SHP77 treated with DMSO at 0.1 percent for 48 hours (cell line): ENCODE results near the gene TRH.
"Not testable (repeated sequence)": the region's sequence is repeated elsewhere in the genome, so short reads cannot be mapped to it uniquely, and the experiment has no call there.

Experiments
- DNase-seq: peaks from one replicate; lab custom pipeline; 2025; lab: John Stamatoyannopoulos, UW

Gene TRH

DNA sequence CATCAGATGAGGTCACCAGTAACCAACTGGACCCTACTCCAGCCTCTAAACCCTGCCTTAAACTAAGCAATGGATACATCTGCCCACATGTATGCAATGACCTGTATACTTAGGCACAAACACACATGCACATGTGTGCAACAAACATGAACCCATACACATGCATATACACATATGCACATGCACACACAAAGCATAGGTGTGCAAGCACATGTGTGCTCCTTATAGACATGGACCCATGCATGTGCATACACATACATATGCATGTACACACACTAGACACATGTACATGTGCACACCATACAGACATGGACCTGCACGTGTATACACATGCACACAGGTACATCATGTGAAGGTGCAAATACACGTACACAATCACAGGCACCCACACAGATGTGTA is 8.6 kb upstream of the TRH start:
- DNase-seq: no peak

DNA sequence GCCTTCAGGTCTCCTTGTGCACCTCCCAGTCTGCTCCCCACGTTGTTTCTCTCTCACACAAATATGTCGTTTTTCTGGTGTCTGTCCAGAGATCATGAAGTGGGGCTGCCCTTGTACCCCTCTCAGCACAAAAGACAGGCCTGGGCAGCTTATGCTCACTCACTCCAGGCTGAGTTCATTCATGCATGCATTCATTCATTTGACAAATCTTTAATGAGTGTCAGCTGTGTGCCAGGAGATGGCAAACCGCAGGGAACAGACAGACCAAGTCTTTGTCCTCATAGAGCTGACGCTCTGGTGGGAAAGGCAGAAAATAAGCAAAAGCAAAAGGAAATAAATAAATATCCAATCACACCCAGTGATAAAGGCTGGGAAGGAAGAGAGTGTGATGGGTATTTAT is 7.6 kb upstream of the TRH start:
- no peak for DNase-seq

DNA sequence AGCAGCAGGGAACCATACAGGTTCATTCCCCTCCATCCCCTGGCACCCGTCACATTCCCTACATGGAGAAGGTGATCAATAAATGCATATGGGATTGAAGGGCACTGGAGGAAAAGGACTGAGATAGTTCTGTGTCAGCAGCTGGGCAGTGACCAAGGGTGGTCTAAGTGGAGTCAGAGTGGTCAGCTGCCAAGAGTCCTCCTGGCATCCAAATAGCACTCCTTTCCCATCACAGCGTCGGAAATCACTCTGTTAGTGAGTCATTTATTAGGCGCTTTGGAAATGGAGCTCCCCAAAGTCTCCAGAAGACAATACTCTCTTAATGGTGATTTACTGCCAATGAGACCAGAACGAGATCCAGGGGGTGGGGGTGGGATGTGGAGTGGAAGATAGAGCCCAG is 6.8 kb upstream of the TRH start:
- no peak for DNase-seq

DNA sequence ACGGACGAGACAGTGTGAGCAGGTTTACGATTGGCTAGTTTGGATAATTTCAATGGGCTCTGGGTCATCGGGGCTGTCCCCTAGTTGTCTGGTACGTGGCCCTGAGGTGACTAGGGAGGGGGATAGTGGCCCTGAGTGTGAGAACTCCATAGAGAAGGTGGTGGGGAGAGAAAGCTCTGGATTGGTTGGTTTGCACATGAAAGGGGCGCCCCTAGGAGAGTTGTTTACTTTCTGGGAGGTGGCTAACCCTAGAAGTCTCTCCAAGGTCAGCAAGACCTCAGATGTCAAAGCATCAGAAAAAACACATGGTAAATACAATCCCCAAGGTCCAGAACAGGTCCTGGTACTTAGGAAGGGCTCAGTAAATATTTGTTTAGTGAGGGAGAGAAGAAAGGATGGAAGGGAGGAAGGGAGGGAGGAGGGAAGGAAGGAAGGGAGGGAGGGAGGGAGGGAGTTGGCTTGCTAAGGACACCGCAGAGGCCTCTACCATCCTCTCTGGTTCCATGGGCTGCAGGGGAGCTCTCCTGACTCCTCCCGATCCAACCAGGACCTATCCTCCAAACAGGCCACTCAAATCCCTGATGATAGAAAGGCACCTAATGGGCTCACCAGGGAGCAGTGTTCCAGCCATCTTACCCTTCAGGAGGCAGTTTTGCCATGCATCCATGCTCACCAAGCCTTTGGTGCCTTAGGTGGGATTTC is 3.0 kb upstream of the TRH start:
- no peak for DNase-seq

DNA sequence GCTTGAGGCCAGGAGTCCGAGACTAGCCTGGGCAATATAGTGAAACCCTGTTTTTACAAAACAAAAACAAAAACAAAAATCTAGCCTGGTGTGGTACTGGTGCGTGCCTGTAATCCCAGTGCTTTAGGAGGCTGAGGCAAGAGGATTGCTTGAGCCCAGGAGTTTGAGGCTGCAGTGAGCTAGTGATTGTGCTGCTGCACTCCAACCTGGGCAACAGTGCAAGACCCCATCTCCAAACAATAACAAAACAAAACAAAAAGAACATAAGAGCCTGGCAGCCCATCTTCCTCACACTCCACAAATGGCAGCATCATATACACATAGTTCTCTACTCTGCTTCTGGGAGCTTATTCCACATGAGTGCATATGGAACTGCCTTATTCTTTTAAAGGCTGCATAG is 2.2 kb upstream of the TRH start:
- DNase-seq: no peak

DNA sequence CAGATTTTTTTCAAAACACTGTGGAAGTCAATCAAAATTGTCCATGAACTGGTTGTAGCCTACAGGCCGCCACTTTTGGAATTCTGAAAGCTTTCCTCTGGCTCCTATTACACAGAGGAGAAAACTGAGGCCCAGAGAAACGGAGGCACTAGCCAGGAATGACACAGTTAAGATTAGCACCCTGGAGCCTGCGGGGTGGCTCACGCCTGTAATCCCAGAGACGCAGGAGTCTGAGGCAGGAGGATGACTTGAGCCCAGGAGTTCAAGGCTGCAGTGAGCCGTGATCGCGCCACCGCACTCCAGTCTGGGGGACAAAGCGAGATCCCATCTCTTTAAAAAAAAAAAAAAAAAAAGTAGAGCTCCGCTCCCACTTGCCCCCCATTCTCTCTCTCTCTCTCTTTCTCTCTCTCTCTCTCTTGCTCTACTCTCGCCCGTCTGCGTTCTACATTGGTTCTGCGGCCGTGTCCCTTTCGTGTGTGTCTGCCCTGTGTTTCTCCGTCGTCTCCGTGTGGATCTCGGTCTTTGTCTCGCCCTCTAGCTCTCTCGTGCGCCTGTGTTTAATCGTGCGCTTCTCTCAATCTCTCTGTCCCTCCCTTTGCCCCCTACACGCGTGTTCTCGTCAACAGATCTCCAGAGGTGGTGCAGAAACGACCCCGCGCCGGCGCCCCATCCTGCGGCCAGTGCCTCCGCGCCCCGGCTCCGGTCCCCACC is 512 bp upstream of the TRH start:
- no peak for DNase-seq

DNA sequence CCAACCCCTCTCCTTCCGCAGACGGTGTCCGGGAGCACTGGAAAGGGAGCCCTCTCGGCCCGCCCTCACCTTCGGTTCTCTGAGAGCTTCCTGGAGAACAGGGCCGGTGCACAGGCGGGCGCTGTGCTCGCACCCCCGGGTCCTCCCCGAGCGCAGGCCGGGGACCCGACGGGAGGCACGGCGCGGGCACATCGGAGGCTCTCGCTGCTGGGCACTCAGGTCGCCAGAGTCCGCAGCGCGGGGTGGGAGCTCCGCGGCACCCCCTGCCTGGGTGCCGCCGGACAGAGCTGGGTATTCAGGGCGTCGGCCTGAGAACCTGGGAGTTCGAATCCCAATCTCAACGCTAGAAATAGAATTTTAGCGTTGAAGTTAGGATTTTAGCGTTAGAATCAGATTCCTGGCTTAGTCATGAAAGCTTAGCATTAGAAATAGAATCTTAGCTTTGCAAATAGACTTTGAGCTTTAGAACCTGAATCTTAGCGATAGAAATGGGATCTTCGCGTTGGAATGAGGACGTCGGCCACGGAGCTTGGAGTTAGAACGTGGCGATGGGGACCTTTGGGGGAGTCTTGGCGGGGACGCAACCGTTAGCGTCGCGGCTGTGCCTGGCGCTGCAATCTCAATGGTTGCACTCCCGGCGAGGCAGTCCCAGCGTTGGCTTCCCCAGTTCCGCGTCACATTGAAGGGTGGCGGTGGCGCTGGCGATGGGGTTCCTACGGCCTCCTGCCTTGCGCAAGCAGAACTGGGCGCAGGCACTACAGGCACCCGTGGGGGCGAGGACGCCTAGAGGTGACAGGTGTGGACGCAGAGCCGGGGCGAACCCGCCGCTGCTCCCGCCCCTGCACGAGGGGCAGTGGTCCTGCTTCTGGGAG is 549 bp downstream of the TRH start:
- DNase-seq: no peak

DNA sequence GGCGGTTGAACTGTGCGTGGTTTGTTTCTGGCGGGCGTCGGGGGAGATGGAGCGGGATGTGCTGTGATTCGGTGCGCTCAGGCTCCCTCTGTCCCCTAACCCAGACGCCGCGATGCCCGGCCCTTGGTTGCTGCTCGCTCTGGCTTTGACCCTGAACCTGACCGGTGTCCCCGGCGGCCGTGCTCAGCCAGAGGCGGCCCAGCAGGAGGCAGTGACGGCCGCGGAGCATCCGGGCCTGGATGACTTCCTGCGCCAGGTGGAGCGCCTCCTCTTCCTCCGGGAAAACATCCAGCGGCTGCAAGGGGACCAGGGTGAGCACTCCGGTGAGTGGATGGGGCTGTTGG is 1.2 kb downstream of the TRH start:
- no peak for DNase-seq

DNA sequence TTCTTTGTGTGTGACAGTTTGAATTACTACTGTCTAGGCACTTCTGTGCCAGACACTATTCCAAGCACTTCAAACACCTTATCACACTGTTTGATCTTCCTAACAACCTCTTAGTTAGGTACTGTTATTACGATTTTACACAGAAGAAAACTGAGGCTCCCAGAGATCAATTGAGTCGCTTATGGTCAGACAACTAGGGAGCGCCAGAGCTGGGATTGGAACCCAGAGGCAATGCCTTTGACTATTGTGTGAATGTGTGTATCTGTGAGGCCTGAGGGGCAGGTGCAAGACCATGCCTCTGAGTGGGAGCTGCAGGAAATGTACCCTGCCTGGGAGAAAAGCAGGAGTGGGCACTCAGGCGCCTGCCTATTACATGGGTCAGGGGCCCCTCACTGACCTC is 1.8 kb downstream of the TRH start:
- DNase-seq: no peak

DNA sequence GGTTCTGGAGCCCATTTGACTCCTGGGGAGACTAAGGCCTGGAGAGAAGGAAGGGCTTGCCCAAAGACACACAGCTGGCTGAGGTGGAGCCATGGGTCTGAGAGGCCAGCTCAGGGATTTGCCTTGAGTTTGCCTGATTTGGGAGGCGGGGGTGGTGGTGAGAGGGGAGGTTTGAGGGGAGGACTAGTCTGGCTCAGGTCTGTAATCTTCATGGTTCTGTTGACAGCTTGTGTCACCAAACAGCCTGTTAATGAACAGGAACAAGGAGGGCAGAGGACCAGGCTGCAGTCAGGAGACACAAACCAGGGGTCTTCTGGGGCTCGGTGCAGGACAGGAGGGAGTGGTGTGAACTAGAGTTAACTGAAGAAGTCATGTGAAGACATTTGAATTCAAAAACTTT is 3.6 kb downstream of the TRH start:
- no peak for DNase-seq

DNA sequence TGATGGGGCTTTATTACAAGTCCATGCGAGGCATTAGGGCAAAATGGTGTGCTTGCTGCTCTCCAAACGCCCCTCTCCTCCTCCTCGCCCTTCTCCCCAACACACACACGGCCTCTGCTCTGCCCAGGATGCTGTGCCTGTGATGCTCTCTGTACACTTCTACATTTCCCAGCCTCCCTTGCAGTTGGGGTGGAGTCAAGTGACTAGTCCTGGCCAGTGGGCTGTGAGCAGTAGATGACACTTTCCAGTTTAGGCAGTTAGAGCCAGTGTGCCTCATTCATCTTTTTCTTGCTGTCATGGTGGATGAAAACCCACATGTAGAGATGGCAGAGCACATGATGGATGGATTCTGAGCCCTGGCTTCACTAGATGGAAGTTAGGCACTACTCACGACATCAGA is 5.4 kb downstream of the TRH start:
- no peak for DNase-seq

DNA sequence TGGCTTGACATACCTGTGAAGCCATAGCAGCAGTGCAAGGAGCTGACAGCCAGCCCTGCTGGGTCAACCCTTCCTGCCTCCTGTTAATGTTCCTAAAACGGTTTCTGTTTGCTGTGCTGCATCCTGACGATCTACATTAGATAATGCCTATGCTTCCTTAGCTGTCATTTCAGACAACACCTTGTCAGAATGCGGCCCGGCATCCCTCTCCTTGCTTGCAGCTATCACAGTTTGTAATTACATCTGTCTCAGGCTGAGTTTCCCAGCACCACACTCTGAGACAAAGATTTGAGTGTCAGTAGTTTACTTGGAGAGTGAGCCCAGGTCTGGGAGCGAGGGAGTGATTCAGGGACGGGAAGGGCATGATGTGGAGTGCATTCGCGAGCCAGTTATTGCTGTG is 9.0 kb downstream of the TRH start:
- DNase-seq: no peak

DNA sequence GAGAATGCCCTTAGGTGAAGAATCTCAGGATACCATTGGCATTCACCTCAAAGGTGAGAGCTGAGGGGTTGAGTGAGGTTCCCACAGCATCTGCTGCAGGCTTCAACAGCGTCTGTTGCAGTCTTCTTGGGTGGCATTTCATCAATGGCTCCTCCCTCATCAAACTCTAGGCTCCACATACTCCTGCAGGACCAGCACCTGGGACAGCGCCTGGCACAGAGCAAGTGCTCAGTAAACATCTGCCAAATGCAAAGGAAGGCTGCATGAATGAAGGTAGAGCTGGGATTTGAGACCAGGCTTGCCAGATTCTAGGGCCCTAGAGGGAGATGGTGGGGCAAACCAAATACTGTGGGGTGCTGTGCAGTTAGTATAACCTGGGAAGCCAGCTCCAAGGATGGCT is 9.6 kb downstream of the TRH start:
- no peak for DNase-seq

DNA sequence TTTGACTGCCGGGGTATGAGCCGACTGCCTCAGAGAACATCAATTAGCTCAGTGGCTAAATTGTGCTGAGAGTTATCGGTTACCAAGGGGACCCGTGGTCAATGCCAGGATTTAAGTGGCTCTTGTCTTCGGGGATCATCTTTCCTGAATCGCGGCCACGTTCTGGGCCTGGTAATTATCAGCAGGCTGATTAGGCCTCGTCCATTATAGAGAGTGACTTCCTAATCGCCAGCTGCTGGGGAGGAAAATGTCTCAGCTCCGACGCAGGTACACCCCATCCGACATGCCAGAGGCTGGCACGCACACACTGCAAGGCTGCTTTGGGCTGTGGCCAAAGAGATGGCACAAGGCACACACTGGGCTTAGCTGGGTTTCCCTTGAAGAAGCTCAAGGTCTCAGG is 10.6 kb downstream of the TRH start:
- no peak for DNase-seq

DNA sequence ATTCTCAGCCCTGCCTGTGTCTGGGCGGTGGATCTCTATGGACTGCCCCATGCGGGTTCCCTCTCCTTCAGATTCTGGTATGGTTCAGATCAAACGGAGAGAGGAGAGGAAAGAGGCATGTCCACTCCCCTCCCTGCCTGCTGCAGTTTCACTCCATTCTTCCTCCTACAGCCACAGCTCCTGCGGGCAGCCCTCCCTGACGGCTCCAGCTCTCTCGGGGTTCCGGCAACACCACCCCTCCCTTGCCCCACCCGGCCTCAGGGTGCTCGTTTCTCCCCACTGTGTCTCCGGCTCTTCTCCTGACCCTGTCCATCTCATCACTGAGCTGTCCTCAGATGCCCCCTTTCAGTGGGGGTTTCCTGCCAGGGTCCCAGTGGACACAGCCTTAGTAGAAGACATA is 13.9 kb downstream of the TRH start:
- no peak for DNase-seq

DNA sequence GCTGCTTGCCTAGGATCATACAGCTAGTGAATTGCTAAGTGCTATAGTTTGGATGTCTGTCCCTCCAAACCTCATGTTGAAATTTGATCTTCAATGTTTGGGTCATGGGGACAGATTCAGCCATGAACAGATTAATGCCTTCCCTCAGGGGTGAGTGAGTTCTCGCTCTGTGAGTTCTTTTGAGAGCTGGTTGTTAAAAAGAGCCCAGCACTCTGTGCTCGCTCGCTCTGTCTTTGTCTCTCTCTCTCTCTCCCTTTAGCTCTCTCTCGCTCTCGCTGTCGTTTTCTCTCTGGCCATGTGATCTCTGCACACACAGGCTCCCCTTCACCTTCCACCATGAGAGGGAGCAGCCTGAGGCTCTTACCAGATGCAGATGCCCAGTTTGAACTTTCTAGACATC is 14.9 kb downstream of the TRH start:
- peak; percentile 1 for DNase-seq

DNA sequence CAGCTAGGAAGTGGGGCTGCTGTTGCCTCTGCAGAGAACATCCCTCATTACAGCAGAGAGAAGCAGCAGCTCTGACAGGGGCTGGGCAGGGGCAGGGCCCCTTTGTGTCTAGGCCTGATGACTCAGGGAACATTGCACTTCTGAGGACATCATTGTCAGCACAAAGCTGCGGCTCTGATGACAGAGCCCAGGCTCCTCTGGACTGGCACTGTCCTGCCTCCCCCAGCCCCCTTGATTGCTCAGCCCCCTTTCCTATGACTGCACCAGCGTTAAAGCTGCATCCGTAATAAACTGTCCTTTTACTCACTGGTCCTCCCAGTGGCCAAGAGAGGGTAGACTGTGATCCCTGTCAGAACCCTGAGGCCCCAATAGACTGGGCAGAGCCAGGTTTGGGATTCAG is 18.3 kb downstream of the TRH start:
- DNase-seq: no peak

DNA sequence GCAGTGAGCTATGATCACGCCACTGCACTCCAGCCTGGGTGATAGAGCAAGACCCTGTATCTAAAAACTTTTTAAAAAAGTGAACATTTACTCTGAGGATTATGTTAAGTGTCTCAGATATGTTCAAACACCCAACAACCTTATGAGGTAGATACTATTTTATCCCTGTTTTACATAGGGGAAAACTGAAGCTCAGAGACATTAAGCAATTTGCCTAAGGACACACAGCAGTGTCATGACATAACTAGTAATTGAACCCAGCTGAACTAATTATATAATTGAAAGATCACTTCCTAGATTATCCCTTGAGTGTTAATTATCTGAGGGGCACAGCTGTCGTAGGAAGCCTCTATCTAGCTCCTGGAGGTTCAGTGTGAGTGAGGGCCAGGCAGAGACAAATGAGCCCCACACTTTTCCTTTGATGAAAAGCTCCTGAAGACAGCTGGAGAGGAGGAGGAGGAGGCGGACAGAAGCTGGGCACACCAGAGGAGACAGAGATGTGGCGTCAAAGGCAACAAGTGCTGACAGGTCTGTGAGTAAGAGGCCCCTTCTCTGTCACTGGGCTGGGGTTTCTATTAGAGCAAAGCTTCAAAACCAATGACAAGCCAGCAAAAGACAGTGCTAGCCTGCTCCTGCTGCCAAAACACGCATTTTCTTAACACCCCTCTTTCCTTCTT is 20.5 kb downstream of the TRH start:
- no peak for DNase-seq

DNA sequence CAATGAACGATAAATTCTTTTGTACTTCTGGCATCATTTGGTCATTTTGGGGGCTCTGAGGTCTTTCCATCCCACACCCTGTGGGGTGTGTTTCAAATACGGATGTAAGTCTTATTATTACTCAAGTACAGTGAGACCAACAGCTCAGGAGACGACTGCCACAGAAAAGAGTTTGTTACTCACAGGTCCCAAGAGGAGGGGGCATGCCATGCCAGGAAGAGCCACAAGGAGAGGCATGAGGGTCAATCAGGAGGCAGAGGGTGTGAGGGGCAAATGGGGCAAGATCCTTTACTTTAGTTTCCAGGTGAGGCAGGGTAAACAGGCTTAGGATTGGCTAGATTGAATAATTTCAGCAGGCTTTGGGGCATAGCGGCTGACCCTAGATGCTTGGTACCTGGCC is 21.6 kb downstream of the TRH start:
- no peak for DNase-seq

DNA sequence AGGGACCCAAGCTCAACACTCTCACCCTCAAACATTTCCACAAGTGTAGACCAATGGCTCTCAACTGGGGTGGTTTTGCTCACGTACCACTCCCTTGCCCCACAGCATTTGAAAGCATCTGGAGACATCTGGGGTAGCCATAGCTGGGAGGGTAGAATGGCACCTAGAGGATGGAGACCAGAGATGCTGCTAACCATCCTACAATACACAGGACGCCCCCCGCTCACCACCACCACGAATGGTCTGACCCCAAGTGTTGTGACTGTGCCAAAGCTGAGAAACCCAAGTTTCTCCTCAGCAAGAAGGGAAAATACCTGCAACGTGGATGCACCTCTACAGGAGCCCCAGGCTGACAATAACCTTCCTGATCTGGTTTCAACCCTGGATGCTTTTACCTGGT is 24.7 kb downstream of the TRH start:
- not testable (repeated sequence) for DNase-seq

DNA sequence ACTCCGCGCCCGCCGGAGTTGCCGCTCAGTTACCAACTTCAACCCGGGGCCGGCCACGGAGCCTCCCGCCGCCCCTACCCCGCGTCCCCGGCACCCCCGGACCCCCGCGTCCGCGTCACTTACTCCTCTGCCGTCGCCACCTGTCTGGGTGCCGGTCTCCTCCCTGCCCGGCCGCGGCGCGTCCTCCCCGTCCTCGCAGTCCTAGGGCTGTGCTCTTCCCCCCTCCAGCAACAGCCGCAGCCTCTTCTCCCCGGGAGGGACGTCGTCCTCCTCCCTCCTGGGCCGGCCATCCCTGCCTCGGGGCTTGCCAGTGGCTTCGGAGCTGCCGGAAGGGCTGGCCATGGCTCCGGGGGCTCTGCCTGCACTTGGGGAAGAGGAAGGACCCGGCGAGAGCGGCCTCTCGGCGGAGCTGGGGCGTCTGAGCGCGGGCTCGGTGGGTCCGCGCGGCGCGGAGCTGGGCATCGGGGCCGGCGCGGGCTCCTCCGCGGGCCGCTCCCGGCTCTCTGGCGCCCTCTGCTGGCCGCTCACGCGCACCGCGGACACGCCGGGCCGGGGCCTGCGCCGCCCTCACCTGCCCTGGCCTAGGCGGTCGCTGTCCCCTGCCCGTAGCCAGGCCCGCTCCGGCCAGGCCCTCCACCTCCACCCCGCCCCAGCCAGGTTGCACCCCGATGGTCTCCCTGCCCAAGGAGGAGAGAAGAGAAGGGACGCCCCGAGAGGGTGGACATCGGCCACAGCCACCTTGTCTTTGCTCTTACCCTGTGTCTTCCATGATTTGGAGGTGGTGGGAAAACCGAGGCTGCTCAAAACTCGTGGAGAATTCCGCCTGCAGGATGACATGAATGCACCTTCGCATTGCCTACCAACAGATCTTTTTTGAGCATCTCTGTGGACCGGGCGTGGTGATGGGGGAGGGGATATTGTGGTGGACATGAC is 28.4 kb downstream of the TRH start:
- DNase-seq: peak; percentile 6

DNA sequence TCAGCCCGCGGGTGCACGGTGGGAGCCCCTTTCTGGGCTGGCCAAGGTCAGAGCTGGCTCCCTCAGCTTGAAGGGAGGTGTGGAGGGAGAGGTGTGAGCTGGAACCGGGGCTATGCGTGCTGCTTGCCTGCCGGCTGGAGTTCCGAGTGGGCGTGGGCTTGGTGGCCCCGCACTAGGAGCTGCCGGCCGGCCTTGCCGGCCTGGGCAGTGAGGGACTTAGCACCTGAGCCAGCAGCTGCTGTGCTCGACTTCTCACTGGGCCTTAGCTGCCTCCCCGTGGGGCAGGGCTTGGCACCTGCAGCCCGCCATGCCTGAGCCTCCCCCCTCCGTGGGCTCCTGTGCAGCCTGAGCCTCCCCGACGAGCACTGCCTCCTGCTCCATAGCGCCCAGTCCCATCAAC is 36.0 kb downstream of the TRH start:
- no peak for DNase-seq
